ENCODE measurements around the gene MORC1.

MORC1 gene

DNA sequence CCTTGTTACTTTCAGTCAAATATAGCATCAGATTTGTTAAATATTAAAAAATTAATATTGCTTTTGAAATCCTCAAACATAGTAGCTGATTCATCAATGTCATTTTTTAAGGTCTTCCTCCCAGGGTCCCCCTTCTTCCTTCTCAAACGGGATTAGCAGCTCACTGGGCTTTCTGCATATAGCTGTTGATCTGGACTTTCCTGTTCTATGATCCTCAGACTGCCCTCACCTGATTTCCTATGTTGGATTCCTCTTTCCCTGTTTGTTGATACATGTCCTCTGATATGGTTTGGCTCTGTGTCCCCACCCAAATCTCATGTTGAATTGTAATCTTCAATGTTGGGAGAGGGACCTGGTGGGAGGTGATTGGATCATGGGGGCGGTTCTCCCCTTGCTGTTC, 170.1 kb downstream of the MORC1 start:
- POLR2A ChIA-PET (ENCODE audit: low non-redundant PET), result no interaction called here
- H3K27ac ChIP-seq, result no peak overlapping the region
- TF ChIP-seq CTCF (conservative IDR thresholded peaks at IDR 0.05; ENCODE audit: low read depth), result no peak
- no peak for DNase-seq (ENCODE audit: low spot score)
- CTCF ChIA-PET, result no interaction called here

DNA sequence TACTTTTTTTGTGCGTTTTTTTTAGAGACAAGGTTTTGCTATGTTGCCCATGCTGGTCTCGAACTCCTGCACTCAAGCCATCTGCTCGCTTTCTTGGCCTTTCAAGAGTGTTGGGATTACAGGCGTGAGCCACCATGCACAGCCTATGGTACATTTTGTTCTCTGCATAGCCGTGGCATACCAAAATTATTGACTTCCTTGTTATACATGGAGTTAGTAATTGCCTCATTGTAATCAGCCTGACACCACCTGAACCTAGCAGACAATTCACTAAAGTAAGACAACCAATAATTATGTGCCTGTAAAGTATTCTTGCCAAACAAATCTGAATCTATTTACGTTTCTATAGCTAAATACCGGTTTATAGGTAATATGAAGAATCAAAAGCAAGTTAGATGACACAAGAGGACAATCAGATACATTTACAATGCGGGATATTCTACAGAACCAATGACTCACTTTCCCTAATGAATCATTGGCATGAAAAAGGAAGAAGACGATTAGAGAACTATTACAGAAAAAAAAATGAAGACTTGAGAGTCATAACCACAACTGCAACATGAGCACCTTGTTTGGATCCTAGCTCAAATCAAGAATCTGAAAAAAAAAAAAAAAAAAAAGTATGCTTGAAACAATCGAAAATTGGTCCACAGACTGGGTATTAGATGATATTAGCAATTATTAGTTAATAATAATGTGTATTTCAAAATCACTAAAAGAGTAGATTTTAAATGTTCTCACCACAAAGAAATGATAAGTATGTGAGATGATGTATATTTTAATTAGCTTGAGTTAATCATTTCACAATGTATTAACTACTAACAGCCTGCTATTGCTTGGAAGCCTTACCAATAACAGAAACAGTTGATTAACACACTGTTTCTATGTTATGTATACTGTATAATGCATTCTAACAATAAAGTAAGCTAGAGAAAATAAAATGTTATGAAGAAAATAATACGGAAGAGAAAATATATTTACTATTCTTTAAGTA, 171.3 kb downstream of the MORC1 start:
- ChIA-PET POLR2A (ENCODE audit: low non-redundant PET) (no interaction called here), CTCF (interaction anchor here (0.6 to 0.8 kb wide), 2 partner anchors 19 to 391 kb away, joined by 3 to 4 read pairs; no protein-coding TSS in a partner anchor)
- H3K27ac ChIP-seq, result peak overlapping the region; percentile 65
- no peak for TF ChIP-seq CTCF (conservative IDR thresholded peaks at IDR 0.05; ENCODE audit: low read depth)
- peak; percentile 66 for DNase-seq (ENCODE audit: low spot score)

GRCh38 chr3:108940568-108941263, 177.2 kb downstream of the MORC1 start:
- no peak overlapping the region for H3K27ac ChIP-seq
- ChIA-PET POLR2A (ENCODE audit: low non-redundant PET) (no interaction called here), CTCF (interaction anchor here (0.7 kb wide), 1 partner anchor 8 kb away, joined by 3 read pairs; no protein-coding TSS in a partner anchor)
- no peak for DNase-seq (ENCODE audit: low spot score)
- TF ChIP-seq CTCF (conservative IDR thresholded peaks at IDR 0.05; ENCODE audit: low read depth), result no peak

DNA sequence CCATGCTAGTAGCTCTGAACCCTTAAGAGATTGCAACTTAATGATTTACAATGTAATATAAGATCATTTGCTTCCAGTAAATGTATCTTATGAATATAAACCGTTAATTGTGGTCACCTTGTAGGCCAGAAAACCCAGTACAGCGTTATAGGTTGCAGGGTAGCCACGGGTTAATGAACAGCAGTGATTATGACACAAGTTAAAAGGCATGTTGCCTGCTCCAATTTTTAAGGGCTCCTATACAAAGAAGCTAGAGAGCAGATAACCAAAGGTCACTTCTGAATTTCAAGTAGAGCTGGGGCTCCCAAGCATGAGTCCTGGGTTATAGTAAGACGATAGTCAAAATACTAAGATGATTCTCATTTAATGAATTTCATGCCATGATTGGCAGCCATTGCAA, 177.8 kb downstream of the MORC1 start:
- ChIA-PET POLR2A (ENCODE audit: low non-redundant PET) (no interaction called here), CTCF (interaction anchor here (0.6 to 0.7 kb wide), 2 partner anchors 9 to 679 kb away, joined by 3 read pairs; no protein-coding TSS in a partner anchor)
- no peak for TF ChIP-seq CTCF (conservative IDR thresholded peaks at IDR 0.05; ENCODE audit: low read depth)
- DNase-seq (ENCODE audit: low spot score), result no peak
- no peak overlapping the region for H3K27ac ChIP-seq

- DNase-seq (ENCODE audit: low spot score), result no peak
- H3K27ac ChIP-seq, result no peak overlapping the region
- ChIA-PET POLR2A (ENCODE audit: low non-redundant PET) (no interaction called here), CTCF (interaction anchor here (0.7 kb wide), 1 partner anchor 16 kb away, joined by 3 read pairs; no protein-coding TSS in a partner anchor)
- TF ChIP-seq CTCF (conservative IDR thresholded peaks at IDR 0.05; ENCODE audit: low read depth), result no peak
Observed at GRCh38 chr3:108936924-108937689, 180.8 kb downstream of the MORC1 start.

DNA sequence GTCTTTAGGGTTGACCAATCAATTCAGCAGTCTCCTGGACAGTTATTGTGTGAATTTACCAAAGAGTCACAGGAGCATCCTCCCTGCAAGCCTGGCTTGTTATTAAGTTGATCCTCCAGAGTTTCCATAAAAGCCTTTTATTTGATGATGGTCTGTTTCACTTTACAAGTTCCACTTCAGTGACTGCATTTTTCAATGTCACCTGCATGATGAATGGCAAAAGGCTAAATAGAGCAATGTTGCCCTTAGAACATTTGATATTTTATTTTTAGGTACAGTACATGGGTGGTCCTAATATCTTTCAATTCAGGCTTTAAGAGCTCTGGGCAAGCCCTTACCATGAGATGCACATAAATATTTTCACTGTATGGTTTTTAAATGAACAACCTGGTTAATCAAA, 186.9 kb downstream of the MORC1 start:
- DNase-seq (ENCODE audit: low spot score), result no peak
- ChIA-PET CTCF (interaction anchor here (0.5 kb wide), 1 partner anchor 339 kb away, joined by 4 read pairs; no protein-coding TSS in a partner anchor), POLR2A (ENCODE audit: low non-redundant PET) (no interaction called here)
- no peak overlapping the region for H3K27ac ChIP-seq
- no peak for TF ChIP-seq CTCF (conservative IDR thresholded peaks at IDR 0.05; ENCODE audit: low read depth)
